22Rv1 (cell line): ENCODE results near the gene BCKDHA.

ENCODE experiments used
- CTCF ChIP-seq: fragments of 450-650 bp; IDR thresholded peaks from 2 replicates; pipeline ENCODE4 v1.5.1; 2017; ENCODE audit warnings: mild to moderate bottlenecking
- ZFX ChIP-seq: fragments of 450-650 bp; IDR thresholded peaks from 2 replicates; pipeline ENCODE4 v1.6.1; 2017; ENCODE audit warnings: antibody characterized with exemption, borderline replicate concordance

- TF ChIP-seq CTCF (no peak), ZFX (no peak)
These were observed at the start of gene BCKDHA, which contains the start of gene EXOSC5 for GRCh38 chr19:41397086-41398049.
